Right lung (tissue), 5 donors: Measurements from ENCODE around the gene DLGAP1. TPM values are rescaled to one million over a fixed set of nuclear protein-coding genes. Genes with fewer than 3 reads are reported as not detected.

Experiments used
- DNase-seq, 2 donors: peaks; one replicate each; pipeline ENCODE4 v3.0.0-alpha.2; 2013
- polyA plus RNA-seq, 5 donors: library from polyadenylated mRNA; unstranded; fragments of 120-200 nt; gene quantifications; one replicate each; pipeline versions ENCODE4 v1.2.1 to v1.2.3, GENCODE V29; 2013; ENCODE audit warnings: inconsistent platforms in 1 of 5, low replicate concordance in 1 of 5; ENCODE audit not compliant: insufficient read length in 5 of 5, insufficient read depth in 1 of 5

DLGAP1 gene
- polyA plus RNA-seq, 5 donors = 1.0 to 3.2 (median 2.0) TPM

DNA sequence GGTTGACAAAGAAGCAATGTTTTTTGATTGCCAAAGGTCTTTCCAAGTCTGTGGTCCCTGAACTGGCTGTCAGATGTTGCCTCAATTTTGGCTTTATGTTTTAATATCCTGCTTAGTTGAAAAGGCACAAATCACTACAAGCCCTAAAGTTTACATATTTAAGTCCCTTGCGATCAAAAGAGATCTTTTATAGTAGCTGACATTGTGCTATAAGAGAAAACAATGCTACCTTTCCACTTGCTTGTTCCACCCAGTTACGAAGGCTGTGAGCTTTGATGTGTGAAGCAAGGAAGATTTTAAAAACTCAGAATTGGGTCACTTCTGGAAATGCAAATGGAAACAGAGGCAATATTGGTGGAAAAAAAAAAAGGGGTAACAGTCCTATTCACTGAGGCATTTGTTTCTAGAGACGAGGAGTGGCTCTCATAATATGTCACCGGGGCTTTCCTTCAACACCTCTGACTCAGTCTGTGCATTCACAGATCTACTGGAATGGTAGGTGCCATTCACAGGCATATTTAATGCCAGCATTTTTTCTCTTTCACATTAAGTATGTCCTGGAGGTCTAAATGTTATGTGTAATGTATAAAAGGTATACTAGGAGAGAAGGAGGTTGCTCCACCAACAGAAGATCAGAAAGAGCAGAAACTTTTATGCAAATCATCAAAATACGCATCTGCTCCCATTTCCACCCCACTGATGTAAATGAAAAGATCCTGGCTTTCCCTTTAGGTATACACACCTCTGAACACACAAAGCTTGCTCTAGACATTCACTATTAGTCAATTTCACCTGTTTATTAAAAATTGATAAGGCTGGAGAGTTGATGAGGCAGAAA is 913.3 kb downstream of the DLGAP1 start:
- DNase-seq = no peak

DNA sequence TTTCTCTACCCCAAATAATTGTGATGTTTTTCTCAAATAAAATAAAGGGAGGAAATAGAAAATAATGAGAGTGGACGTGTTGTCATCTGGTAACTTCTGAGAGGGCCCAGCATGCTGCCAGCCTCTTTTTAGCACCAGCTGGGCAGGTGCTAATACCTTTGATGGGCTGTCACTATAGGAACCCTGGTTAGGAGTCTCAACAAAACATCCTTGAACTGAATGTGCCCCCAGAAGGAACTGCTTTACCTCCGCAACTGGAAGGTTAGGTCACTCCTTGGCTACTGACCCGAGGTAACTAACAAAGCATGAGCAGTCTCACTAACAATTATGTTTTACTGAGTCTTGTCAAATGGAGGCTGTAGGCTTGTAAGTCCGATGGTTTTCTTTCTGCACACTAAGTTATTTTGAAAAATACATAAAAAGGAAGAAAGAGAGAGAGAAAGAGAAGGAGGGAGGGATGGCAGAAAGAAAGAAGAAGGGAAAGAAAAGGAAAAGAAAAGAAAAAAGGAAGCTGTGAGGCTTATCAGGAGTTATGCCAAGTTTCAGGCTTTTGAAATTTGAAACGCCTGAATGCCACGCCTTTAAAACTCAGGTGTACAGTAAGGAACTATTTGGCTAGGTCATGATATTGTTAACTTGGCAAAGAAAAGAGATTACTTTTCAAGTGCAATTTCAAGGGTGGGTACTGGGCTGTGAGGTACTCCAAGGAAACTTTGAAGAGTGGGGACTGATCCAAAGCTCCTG is 914.1 kb downstream of the DLGAP1 start:
- DNase-seq = peak; percentile 51 to 53

DNA sequence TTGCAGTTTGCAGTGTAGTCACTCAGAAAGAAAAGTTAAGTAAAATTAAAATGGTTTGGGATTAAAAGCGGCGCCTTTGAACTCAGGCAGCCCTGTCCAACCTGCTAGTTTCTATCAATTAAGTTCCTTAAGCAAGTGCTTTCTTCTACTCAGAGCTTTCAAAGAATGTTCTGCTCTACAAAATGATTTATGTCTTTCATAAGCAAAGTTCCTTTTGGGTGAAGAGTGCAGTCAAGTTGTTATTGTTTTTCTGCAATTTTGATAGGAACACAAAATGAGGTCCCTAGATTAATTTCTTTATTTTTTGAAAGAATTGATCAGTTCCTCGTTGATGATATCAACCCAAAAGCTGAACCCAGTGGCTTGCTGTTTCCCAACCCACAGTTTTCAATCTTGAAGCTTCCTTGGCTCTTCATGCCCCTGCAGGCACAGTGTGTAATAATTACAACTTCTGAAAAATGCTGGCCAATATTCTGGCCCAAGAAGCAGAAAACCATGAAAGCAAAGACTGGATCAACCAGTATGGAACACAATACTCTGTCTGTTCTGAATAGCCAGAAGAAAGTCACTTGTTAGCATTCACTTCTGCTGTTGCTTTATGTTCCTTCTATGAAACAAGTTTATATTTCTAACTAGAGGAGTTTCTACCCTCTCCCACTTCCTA is 916.0 kb downstream of the DLGAP1 start:
- DNase-seq = no peak

DNA sequence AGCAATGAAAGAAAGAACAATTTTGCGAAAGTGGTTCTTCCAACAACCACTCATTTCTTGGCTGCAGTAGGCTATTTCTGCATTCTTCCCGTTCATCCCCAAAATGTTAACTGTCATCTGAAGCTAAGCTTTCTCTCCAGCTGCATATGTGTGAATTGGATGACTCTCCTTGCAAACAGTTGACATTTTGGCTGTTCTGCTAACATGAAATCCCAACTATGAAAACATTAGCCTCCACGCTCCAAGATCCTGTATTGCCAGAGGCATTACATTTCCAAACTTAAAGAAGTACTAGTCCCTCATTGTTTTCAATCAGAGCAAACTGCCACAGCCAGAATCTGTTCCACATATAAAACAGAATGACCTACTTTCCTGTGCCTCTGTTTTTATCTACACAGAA is 916.7 kb downstream of the DLGAP1 start:
- peak; percentile 55 to 57 for DNase-seq

DNA sequence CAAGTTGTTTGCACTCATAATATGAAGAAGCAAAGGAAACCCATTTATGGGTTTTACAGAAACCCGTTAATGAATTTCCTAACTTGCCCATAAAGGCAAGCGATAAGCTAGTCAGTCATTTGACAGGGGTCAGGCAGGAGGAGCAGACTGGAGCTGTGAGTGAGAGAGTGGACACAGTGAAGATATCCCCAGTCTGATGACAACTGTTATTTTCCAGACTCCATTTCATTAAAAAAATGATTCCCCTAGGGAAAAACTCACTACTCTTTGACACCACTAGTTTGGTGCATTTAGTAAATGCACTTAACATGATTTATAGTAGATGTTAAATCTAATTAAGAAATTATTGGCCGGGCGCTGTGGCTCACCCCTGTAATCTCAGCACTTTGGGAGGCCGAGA is 924.3 kb downstream of the DLGAP1 start:
- no peak for DNase-seq

DNA sequence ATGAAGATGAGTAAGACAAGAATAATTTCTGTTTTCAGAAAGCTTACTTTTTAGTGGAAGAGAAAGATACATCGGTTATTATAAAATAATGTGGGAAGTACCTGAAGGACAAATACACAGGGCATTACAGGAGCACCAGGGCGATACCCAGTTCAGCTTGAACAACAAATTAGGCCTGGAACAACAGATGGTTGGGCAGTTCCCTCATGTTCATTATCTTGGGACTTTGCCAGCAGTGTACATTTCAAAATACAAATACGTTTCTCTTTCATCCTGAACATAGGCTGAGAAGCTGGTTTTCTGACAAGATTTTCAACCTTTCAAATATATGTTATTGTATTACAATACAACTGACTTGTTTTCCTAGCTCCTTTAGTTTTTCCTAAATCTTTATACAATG is 925.5 kb downstream of the DLGAP1 start:
- no peak for DNase-seq

DNA sequence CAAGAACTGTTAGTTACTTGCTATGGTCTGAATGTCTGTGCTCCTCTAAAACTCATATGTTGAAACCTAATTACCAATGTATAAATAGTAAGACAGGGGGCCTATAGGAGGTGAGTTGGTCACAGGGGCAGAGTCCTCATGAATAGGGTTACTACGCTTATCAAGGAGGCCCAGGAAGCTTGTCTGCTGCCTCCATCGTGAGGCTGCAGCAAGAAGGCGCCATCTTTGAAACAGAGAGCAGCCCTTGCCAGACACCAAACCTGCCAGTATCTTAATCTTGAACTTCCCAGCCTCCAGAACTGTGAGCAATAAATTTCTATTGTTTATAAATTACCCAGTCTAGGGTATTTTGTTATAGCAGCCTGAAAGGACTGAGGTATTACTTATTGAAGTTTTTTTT is 926.0 kb downstream of the DLGAP1 start:
- DNase-seq = no peak

DNA sequence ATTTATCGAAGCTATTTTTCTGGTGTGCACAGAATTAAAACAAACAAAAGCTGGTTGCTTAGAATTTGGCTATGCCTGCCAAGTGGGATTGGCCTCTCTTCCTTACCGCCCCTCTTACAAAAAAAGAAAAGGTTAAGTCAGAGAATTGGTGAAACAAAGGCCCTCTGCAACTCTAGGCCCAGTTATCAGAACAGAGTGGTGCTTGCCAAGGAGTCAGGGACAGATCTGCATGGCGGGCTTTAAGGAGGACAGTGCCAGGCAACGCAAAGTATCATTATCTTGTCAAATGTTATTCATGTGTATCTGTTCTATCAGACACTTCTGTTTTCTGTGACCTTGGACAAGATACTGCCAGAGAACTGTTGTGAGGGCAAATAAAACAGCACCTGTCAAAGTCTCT is 926.9 kb downstream of the DLGAP1 start:
- no peak for DNase-seq

DNA sequence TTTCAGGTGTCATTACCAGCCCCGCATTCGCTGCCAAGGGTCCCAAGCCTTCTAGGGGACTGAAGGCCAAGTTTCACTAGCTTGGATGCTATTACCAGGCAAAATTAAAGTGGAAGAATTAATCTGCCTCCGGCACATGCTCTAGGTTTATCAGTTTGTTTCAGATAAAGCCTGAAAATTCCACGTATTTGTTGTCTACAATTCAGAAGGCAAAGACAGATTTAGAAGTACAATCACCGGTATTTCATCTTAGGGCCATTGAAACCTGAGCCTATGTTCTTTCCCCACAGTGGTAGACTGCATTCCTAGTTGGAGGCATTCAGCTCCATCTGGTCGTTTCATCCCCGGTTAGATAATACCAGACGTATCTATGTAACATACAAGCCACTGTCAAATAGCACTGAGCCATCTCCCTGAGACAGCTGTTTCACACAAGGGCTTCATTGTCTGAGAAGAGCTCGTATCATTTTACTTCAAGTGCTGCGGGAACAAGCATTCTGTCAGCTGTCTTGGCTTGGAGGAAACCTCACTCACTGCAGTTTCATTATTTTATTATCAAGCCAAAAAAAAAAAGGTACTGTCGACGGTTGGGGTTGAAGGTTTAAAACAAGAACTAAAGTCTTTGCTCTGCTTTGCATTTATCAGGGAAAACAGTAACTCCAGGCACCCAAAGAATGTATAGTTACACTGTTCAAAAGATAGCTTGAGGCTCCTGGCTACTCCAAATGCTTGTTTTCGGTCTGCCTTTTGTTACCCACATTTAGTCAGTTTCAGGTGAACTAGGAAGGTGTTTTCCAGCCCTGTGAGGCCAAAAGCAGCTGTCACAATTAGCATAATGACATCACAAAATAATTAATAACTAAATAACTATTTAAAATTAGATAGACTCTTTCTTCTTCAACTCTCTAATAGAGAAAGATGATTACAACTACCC is 928.4 kb downstream of the DLGAP1 start:
- no peak for DNase-seq

DNA sequence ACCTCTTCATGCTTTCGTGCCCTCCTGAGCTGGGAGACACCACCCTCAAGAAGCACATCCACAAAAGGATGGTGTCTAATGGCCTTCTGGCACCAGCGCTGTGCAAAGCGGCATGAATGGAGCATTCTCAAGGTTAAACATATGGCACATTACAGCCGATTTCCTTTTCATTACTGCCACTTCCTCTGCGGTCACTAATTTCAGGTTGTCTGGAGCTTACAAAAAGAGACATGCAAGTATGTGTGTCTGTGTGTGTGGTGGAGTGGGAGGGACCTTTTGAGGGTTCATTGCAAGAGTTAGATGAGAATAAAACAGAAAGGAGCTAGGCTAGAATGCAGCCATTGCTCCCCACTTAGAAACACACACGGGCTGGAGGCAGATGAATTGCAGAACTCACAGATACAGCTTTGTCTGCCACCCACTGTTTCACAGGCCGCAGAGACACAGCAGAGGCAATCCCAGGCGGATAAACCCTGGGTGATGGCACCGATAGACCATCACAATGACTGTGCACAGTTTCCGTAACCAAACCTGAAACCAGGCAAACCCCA is 929.2 kb downstream of the DLGAP1 start:
- no peak for DNase-seq

DNA sequence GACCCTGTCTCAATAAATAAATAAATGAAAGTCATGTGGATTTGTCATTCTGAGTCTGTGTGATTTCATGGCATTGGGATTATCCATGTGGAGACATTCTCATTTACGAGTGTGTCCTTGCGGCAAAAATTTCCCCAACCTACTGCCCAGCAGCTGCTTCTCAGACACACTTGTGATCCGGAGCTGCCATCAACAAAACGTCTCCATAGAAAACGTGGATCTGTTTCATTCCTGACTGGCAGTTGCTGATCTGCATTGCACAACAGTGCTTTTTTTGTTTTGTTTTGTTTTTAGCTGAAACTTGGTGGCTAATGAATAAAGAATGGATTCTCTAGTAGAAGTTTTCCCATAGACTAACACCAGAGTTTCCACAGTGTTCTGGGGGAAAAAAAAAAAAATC is 930.4 kb downstream of the DLGAP1 start:
- DNase-seq = no peak

DNA sequence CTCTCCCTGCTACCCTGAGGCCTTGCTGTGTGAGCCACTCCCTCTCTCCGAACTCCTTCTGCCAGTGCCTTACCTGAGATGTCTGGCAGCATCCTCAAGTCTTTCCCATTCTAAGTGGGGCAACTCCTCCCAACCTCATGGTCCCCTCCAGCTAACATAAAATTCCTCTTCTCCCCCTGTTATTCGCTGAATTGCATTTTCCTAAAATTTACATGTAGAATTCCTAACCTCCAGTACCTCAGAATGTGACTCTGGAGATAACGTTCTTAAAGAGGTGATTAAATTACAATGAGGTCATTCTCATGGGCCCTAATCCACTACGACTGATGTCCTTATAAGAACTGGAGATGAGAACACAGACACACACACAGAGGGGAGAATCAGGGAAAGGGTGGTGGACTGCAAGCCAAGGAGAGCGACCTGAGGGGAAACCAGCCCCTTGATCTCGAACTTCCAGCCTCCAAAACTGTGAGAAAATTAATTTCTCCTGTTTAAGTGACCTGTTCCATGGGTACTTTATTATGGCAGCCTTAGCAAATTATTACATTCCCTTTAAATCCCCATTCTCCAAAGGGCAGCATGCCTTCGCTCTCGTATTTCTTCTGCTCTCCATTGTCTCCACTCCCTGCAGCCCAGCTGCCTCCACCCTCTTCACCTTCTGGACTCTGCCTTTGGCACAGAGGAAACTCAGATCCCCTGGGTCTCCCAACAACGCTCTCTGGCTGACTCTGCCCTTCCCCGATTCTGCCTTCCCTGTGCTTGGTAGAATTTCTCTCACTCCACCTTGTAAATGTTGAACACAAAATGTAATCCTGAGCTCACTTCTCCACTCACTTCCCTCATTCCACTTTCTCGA is 934.6 kb downstream of the DLGAP1 start:
- no peak for DNase-seq

DNA sequence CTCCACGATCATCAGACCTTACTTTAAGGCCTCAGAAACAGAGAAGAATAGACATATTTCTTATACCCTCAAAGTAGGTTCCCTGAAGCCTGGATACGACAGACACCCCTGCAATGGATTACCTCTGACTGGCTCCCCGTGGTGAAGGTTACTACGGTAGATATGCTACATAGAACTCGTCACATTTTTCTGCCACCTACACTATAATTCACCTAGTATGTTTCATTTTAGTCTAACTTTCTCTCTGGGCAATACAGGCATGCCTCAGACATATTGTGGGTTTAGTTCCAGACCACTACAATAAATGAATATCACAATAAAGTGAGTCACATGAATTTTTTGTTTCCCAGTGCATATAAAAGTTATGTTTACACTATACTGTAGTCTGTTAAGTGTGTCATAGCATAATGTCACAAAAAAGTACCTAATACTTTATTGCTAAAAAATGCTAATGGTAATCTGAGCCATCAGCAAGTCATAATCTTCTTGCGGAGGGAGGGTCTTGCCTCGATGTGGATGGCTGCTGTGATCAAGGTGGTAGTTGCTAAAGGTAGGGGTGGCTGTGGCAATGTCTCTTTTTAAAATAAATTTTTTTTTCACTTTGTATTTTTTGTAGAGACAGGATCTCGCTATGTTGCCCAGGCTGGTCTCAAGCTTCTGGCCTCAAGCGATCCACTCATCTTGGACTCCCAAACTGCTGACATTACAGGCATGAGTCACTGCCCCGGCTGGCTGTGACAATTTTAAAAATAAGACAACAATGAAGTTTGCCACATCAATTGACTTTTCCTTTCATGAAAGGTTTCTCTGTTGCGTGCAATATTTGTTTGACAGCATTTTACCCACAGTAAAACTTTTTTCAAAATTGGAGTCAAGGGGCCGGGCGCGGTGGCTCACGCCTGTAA is 940.5 kb downstream of the DLGAP1 start:
- no peak for DNase-seq

DNA sequence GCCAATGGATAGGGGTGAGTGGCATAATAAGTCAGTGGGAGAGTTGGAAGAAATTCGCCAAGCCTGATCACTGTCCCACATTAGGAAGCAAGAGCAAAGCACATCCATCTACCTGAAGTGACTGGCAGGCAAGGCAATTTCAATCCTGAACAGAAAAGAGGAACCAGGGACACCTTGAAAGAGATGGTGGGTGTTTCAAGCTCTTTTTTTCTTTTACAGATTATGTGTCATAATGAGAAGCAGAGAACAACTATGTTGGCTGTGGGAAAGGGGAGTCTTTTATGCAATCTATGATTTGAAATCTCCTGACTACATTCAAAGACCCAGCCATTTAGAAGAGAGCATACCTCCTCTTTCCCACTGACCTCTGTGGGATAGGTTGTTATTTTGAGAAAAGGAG is 941.6 kb downstream of the DLGAP1 start:
- no peak for DNase-seq

DNA sequence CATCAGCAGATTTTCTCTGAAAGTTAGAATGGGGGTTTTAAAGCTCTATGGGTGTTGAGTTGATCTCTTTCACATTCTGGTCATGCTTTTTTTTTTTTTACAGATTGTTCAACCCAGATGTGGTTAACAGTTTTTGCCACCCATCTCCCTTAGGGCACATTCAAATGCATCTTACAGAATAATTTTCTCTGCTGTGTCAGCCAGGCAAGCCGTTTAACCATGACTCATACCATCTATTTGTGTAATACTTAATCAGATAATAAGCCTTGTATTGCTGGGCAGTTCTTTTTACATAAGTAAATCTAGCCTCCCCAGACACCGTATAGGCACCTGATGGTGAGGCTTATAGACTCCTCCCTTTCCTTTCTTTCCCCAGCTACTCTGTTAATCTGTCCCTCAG is 943.1 kb downstream of the DLGAP1 start:
- no peak for DNase-seq

DNA sequence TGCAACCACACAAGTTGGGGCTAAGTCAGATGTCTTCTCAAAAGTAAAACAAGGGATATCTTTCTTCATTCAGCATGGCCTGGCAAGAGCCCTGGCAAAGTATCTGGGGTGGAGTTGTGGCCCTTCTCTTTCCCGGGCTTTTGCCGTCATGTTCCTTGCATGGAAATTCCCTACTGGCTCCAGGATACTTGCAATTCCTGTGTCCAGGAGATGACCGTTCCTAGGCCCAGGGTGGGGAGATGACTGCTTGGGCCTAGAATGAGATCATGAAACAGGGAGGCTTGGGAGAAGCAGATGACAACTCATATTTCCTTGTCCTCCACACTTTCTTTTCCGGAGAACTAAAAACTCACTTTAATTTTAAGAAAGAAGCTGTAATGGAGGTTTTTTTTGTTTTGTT is 944.2 kb downstream of the DLGAP1 start:
- DNase-seq = no peak

DNA sequence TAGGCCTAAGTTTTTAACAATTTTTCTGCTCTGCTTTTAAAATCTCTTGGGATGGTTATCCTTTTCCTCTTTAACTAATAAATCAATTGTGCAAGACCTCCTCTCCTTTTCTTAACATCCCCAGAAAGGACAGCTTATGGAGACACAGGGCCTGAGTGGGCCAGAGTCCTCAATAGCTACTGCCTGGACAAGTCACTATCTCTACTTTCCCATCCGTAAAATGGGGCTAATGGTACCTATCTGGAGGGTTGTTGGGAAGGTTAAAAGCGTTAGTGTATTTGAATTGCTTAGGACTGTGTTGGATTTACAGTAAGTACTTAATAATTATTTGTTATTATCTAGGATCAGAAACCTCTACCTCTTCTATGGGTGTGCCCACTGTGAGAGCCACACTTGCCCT is 945.1 kb downstream of the DLGAP1 start:
- no peak for DNase-seq

DNA sequence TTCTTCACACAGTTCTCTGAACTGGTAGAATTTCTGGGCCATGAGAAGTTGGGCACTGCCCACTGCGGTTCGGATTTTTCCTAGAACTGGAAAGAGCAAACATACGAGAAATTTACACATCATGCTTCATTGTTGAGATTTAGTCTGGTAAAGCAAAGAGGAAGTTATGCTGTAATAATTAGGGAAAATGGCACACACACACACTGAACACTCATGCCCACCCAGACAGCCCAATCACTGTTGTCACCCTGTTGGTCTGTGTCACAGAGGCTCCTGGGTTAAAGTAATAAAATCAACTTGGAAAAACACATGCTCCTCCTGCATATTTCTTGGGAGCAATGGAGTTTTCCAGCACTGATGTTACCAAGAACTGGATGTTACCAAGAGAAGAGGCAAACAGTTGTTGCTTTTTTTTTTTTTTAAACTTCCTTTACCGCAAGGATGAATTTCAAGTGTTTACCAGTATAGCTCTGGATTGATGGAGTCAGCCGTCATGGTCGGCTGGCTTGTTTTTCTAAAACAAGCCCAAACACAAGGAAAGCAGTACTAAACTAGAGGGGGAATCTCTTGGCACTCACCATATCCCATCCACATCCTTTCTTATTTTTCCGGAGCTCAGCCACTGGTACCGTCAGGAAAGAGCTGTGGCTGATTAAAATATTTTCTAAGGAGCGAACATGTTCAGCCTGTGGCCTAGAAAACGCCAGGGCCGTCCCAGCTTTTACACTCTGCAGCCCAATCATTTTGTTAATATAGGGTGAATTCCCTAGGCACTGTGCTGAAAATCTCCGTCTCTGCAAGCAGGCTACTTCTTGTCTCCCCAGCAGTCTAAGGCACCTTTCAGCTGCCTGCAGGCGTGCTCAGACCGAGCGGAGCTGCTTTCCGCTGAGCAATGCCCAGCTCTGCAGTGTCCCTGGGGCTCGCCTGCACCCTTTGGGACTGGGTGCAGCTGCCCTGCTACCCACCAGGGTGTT is 946.2 kb downstream of the DLGAP1 start:
- no peak for DNase-seq
